HL-60 (cell line): ENCODE results near the gene PSMB5.

ENCODE experiments used
- CTCF ChIP-seq: IDR thresholded peaks from one replicate; pipeline ENCODE4 v1.5.1; 2011; ENCODE audit warnings: low read length, control low read depth, inconsistent platforms; ENCODE audit not compliant: insufficient read depth
- GABPA ChIP-seq: IDR thresholded peaks from 2 replicates; pipeline ENCODE4 v1.6.1; 2012; ENCODE audit warnings: low read depth
- POLR2AphosphoS5 ChIP-seq: IDR thresholded peaks from 2 replicates; pipeline ENCODE4 v1.6.1; 2012; ENCODE audit warnings: low read depth
- SPI1 ChIP-seq: IDR thresholded peaks from 2 replicates; pipeline ENCODE4 v1.6.1; 2012; ENCODE audit warnings: low read depth, mild to moderate bottlenecking, borderline replicate concordance
- TF ChIP-seq, protein P1 (sequence below): IDR thresholded peaks from 2 replicates; pipeline ENCODE4 v1.6.1; 2012; ENCODE audit warnings: low read depth; ENCODE audit not compliant: insufficient replicate concordance

DNA sequence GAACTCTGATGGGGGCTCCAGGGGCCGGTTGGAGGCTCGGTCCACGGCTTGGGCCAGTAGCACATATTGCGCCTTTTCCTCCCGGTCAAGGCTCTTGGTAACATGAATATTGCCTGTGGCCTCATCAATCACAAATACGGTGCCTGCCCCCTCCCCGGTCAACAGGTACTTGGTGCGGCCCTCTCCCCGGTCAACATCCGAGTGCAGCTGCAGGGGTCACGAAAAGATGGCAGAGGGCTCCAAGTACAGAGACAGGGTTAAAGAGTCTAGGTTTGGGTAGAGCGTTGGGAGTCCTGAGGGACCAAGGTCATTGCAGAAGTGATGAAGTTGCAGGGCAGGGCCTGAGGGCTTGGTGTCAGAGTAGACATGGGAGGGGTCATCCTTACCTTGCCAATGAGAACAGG, 20.4 kb upstream of the PSMB5 start:
- TF ChIP-seq CTCF (no peak), POLR2AphosphoS5 (no peak), GABPA (no peak), SPI1 (no peak)
- TF ChIP-seq, protein P1, sequence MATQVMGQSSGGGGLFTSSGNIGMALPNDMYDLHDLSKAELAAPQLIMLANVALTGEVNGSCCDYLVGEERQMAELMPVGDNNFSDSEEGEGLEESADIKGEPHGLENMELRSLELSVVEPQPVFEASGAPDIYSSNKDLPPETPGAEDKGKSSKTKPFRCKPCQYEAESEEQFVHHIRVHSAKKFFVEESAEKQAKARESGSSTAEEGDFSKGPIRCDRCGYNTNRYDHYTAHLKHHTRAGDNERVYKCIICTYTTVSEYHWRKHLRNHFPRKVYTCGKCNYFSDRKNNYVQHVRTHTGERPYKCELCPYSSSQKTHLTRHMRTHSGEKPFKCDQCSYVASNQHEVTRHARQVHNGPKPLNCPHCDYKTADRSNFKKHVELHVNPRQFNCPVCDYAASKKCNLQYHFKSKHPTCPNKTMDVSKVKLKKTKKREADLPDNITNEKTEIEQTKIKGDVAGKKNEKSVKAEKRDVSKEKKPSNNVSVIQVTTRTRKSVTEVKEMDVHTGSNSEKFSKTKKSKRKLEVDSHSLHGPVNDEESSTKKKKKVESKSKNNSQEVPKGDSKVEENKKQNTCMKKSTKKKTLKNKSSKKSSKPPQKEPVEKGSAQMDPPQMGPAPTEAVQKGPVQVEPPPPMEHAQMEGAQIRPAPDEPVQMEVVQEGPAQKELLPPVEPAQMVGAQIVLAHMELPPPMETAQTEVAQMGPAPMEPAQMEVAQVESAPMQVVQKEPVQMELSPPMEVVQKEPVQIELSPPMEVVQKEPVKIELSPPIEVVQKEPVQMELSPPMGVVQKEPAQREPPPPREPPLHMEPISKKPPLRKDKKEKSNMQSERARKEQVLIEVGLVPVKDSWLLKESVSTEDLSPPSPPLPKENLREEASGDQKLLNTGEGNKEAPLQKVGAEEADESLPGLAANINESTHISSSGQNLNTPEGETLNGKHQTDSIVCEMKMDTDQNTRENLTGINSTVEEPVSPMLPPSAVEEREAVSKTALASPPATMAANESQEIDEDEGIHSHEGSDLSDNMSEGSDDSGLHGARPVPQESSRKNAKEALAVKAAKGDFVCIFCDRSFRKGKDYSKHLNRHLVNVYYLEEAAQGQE = no peak
